Fibroblast of the aortic adventitia (primary cell): ENCODE measurements around the gene CDH13. TPM values are rescaled to one million over a fixed set of nuclear protein-coding genes. Genes with fewer than 3 reads are reported as not detected.

ENCODE experiments used
- DNase-seq: peaks from one replicate; pipeline ENCODE4 v3.0.0-alpha.2; 2010; ENCODE audit warnings: low read depth
- H3K4me3 ChIP-seq: 2 replicates; pipeline ENCODE4 v1.5.1; 2011; ENCODE audit warnings: low read depth, mild to moderate bottlenecking, control low read depth, low read length, moderate library complexity
- CTCF ChIP-seq: IDR thresholded peaks from 2 replicates; pipeline ENCODE4 v1.5.1; 2011; ENCODE audit warnings: mild to moderate bottlenecking, low read length, control low read depth, inconsistent platforms; ENCODE audit not compliant: insufficient read depth
- total RNA-seq: library from RNA; depleted of rRNA; stranded (reverse); fragments of >200 nt; gene quantifications from 2 replicates; pipeline ENCODE4 v1.2.3, GENCODE V29; 2012; ENCODE audit warnings: low replicate concordance

The CDH13 gene
- total RNA-seq, 1 donor, result 55.7 TPM

GRCh38 chr16:83603723-83604570, 977.2 kb downstream of the CDH13 start:
- DNase-seq, result no peak

GRCh38 chr16:83606486-83607030, 979.8 kb downstream of the CDH13 start:
- TF ChIP-seq CTCF, result no peak
- no peak overlapping the region for H3K4me3 ChIP-seq
- DNase-seq, result no peak

More at GRCh38 chr16:83603723-83604570, 977.2 kb downstream of the CDH13 start:
- H3K4me3 ChIP-seq, result no peak overlapping the region
- TF ChIP-seq CTCF, result no peak

GRCh38 chr16:83609178-83609577, 982.4 kb downstream of the CDH13 start:
- no peak overlapping the region for H3K4me3 ChIP-seq
- peak; percentile 5 for DNase-seq
- no peak for TF ChIP-seq CTCF

GRCh38 chr16:83615141-83615952, 988.6 kb downstream of the CDH13 start:
- H3K4me3 ChIP-seq, result no peak overlapping the region
- DNase-seq, result peak; percentile 13

GRCh38 chr16:83615953-83616350, 989.2 kb downstream of the CDH13 start:
- no peak overlapping the region for H3K4me3 ChIP-seq
- no peak for DNase-seq
- no peak for TF ChIP-seq CTCF

More at GRCh38 chr16:83615141-83615952, 988.6 kb downstream of the CDH13 start:
- no peak for TF ChIP-seq CTCF

- DNase-seq, result no peak
- H3K4me3 ChIP-seq, result no peak overlapping the region
- TF ChIP-seq CTCF, result no peak
Observed at GRCh38 chr16:83619381-83620150, 992.8 kb downstream of the CDH13 start.
